Rectal smooth muscle tissue (tissue), 1 donor: ENCODE results near the gene POFUT1.

Experiments used
- H3K27ac ChIP-seq: one replicate; pipeline ENCODE4 v1.7.0; 2013; ENCODE audit warnings: low read depth, low read length, inconsistent platforms
- H3K27me3 ChIP-seq: one replicate; pipeline ENCODE4 v1.7.0; 2013; ENCODE audit warnings: low read length; ENCODE audit not compliant: control insufficient read depth, insufficient read depth
- H3K36me3 ChIP-seq: one replicate; pipeline ENCODE4 v1.7.0; 2013; ENCODE audit warnings: low read length; ENCODE audit not compliant: control insufficient read depth, insufficient read depth
- H3K4me1 ChIP-seq: one replicate; pipeline ENCODE4 v1.7.0; 2013; ENCODE audit warnings: low read length; ENCODE audit not compliant: control insufficient read depth, insufficient read depth
- H3K4me3 ChIP-seq: one replicate; pipeline ENCODE4 v1.7.0; 2013; ENCODE audit warnings: low read length
- H3K9ac ChIP-seq: one replicate; pipeline ENCODE4 v1.7.0; 2013; ENCODE audit warnings: low read length

POFUT1 gene

DNA sequence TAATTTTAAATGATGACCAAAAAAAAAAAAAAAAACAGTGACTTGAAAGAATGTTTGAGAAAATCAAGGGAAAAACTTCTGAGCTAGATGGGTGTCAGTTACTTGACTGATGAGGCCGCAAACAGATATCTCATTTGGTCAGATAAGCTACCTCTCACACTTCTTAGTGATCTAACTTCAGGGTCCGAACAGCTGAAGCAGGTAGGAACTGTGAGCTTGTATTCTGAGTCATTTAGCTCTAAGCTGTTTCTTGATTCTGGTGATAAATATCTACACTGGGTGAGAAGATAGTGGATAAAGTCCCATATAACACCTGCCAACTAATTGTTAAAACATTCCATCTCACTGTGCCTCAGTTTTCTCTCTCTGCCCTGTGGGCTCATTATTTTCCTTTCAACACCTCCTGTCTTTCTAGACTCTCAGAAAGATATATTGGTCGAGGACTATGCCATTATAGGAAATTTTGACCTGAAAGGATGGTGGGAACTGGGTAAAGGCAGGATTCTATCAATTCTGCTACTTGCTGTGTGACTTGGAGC lies 77.5 kb downstream of the POFUT1 start:
- no peak overlapping the region for H3K9ac ChIP-seq
- no peak overlapping the region for H3K27ac ChIP-seq
- H3K4me1 ChIP-seq: peaks cover 3% of the 10 kb centered on the region
- H3K36me3 ChIP-seq: peaks cover 2% of the 10 kb centered on the region
- no peak overlapping the region for H3K4me3 ChIP-seq
- no peaks in the 10 kb centered on the region for H3K27me3 ChIP-seq

DNA sequence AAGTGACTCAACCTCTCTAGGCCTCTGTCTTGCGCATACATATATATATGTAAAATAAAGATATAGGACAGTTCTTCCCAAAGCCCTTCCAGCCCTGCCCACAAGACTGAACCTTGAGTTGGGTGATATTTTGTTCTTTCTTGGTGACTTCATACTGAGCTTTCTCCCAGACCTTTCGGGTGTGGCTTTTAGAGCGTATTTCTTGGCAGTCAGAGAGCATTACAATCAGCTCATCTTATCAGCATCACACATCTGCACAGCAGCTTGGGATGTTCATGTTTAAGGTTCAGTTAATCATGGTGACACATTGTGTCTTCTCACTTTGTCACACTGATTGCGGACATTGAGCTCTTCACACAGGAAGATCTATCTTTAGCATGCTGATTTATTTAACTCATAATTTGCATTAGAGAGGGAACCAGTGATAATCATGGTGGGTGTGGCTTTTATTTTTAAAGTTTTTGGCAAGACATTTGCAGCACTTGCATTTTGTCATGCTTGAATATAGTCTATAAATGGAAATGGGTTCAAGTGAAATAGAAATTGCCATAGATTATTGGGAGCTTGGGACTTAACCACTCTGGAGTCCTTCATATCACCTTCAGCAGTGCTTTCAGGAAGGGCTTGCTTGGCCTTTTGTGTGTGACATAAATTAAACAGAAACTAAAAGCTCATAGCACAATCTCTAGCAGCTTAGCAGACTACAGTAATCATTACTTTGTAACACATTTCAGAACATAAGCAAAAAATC lies 78.1 kb downstream of the POFUT1 start:
- no peak overlapping the region for H3K27ac ChIP-seq
- H3K9ac ChIP-seq: no peak overlapping the region

DNA sequence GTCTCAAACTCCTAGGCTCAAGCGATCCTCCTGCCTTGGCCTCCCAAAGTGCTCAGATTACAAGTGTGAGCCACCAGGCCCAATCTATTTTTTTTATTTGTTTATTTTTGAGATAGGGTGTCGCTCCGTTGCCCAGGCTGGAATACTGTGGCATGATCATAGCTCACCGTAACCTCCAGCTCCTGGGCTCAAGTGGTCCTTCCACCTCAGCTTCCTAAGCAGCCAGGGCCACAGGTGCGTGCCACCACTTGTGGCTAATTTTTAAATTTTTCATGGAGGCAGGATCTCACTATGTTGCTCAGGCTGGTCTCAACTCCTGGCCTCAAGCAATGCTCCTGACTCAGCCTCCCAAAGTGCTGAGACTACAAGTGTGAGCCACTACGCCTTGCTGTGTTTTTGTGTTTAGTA lies 79.6 kb downstream of the POFUT1 start:
- Histone ChIP-seq H3K9ac (no peak overlapping the region), H3K27ac (no peak overlapping the region), H3K27me3 (no peaks in the 10 kb centered on the region), H3K4me3 (no peak overlapping the region), H3K36me3 (peaks cover 2% of the 10 kb centered on the region), H3K4me1 (peaks cover 3% of the 10 kb centered on the region)

More for the DNA sequence above, 78.1 kb downstream of the POFUT1 start:
- peaks cover 2% of the 10 kb centered on the region for H3K36me3 ChIP-seq
- H3K4me3 ChIP-seq: no peak overlapping the region
- H3K4me1 ChIP-seq: peaks cover 3% of the 10 kb centered on the region
- H3K27me3 ChIP-seq: no peaks in the 10 kb centered on the region
